NOMO-1 treated with DMSO at 0.1 percent for 48 hours (cell line): ENCODE results near the gene MIGA1.
A peak's percentile ranks its signal among the peaks of the same experiment; 100 is the strongest.
"Not testable (repeated sequence)": the region's sequence is repeated elsewhere in the genome, so short reads cannot be mapped to it uniquely, and the experiment has no call there.

ENCODE experiments used
- DNase-seq: peaks from one replicate; lab custom pipeline; 2025; ENCODE audit not compliant: unreplicated experiment; lab: John Stamatoyannopoulos, UW

The MIGA1 gene

DNA sequence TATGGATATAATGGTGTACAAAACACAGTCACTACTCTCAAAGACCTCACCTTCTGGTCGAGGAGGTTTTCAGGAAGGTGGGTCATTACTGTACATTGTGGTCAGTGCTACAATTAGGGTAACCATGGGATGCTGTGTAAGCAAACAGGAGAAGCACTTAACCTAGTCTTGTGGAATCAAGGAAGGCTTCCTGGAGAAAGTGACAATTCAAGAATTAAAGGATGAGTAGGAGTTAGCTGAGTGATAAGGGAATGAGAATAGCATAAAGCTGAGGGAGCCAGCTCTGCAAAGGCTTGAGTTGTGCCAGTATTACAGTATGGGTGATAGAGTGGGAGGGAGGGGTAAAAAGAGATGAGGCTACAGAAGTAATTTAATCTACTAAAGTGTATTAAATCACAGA is 126.2 kb downstream of the MIGA1 start:
- DNase-seq: no peak

DNA sequence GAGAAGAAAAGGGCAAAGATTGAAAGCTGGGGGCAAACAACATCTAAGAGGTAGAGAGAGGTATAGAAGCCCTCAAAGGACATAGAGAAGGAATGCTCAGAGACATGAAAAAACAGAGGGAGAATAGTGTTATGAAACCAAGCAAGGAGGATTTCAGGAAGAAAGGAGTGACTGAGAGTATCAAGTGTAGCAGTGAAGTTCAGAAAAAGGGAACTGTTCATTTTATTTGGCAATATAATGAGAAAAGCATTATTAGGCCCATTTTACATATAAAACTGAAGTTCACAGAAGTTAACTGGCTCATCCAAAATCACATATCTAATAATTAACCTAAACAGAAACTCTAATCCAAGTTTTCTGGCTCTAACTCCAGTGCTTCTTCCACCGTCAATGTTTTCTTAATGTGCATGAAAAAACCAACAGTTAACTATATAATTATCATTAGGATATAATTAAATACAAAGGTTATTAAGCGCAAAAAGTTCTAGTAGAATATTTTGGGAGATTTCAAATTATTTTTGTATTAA is 126.6 kb downstream of the MIGA1 start:
- peak; percentile 47 for DNase-seq

DNA sequence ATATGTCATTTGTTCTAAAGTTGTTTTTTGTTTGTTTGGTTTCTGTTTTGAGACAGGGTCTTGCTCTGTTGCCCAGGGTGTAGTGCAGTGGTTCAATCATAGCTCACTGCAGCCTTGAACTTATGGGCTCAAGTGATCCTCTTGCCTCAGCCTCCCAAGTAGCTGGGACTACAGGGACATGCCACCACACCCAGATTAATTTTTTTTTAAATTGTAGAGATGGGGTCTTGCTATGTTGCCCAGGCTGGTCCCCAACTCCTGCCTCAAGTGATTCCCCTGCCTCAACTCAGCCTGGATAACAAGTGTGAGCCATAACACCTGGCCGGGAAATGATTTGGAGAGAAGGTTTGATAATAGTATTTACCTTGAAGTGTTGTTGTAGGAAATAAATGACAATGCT is 127.2 kb downstream of the MIGA1 start:
- DNase-seq: no peak

DNA sequence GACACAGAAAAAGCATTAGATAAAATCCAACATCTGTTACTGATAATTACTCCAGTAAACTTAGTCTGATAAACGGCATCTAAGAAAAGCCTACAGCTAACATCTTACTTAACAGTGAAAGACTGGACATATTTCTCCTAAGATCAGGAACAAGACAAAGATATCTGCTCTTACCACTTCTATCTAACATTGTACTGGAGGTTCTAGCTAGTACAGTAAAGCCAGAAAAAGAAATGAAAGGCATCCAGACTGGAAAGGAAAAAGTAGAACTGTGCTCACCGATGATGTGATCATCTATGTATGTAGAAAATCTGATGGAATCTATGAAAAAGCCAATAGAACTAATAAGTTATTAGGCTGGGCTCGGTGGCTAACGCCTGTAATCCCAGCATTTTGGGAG is 130.7 kb downstream of the MIGA1 start:
- DNase-seq: no peak

DNA sequence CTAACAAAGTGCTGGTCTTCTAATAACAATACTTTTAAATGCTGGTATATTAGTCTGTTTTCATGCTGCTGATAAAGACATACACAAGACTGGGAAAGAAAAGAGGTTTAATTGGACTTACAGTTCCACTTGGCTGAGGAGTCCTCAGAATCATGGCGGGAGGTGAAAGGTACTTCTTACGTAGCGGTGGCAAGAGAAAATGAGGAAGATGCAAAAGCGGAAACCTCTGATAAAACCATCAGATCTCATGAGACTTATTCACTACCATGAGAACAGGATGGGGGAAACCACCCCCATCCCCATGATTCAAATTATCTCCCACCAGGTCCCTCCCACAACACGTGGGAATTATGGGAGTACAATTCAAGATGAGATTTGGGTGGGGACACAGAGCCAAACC is 139.5 kb downstream of the MIGA1 start:
- not testable (repeated sequence) for DNase-seq

DNA sequence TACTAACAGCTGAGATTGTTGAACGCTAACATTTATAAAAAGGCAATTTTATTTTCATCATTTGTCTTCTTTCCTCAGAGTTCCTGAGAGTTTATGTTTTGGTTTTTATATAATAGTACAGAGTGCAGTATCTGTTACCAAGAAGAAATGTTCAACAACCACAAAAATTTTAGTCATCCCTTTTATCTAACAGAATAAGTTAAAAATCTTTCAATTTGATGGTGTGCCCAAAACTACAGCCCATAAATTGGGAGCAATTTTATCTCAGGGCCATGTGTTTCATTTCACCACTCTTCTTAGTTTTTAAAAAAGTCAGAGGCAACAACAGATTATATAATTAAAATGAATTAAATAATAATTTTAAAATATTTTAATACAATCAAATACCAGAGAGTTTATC is 146.1 kb downstream of the MIGA1 start:
- no peak for DNase-seq

DNA sequence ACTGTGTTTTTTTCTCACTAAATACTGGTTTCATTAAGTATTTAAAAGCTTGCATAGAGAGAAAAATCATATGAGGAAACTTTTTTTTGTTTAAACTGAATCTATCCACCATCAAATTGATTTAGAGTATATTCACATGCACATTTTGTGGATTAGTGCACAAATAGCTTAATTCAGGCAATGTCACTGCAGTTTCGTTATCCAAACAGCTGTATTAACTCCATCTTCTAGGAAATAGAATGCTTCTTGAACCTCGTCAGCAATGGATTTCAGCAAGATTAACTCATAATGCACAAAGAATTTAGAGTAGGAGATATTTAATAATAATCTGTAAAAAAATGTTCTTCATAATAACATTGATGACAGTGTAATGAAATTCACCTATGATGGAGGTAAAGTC is 146.5 kb downstream of the MIGA1 start:
- DNase-seq: no peak

DNA sequence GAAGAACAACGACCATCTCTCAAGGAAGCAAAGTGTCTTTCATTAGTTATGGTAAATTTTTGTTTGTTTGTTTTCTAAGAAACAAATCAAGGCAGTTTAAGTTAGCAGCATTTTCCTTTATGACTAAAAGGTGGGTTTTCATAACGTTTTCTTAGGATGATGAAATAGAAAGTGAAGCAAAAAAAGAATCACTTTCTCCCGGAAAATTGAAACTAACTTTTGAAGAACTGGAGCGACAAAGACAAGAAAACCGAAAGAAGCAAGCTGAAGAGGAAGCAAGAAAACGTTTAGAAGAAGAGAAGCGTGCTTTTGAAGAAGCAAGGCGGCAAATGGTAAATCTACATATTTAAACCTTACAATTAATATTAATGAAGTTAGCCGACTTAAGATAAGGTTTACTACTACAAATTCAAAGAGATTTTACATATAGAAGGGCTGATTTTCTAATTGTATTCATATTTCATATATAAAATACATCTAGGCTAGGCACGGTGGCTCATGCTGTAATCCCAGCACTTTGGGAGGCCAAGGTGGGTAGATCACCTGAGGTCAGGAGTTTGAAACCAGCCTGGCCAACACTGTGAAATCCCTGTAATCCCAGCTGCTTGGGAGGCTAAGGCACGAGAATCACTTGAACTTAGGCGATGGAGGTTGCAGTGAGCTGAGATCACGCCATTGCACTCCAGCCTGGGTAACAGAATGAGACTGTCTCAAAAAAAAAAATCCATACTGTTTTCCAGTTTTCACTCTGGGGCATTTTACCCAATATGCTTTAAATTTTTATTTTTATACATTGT is 147.3 kb downstream of the MIGA1 start:
- peak; percentile 86 for DNase-seq

DNA sequence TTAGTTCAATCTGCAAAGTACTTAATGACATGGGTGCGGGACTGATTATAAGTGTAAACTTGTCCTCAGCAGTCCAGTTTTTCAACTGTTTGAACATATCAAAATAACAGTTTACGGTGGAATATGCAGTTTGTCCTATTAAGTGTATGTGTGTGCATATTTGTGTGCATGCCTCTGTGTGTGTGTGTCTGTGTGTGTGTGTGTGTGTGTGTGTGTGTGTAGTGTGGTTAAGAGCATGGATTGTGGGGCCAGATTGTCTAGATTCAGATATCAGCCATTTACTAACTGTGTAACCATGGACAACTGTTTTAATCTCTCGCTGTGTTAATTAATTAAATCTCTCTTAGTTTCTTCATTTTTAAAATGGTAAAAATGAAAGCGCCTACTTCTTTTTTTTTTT is 148.0 kb downstream of the MIGA1 start:
- DNase-seq: no peak
